HepG2 (cell line): ENCODE data around the gene AP4S1. TPM values are rescaled to one million over a fixed set of nuclear protein-coding genes. Genes with fewer than 3 reads are reported as not detected.
"Not testable (repeated sequence)": the region's sequence is repeated elsewhere in the genome, so short reads cannot be mapped to it uniquely, and the experiment has no call there.

Experiments used
- ATAC-seq: fragments of 200-7000 bp; cut with Tn5 transposase; 3 replicates; pipeline ENCODE4 v1.9.1; 2020; ENCODE audit warnings: mild to moderate bottlenecking, moderate library complexity
- BruUV-seq: library from RNA; stranded (reverse); fragments of 400-500 nt; replicated peaks from 2 replicates; lab custom pipeline; 2021; lab: Mats Ljungman, UMichigan
- CTCF ChIA-PET: fragments of 300-600 bp; formaldehyde crosslinking; extraction: SDS; loops from one replicate; lab custom pipeline; 2021; ENCODE audit warnings: low total read pairs, inconsistent platforms, low intra/inter-chr PET ratio; lab: Yijun Ruan, JAX
- POLR2A ChIA-PET: fragments of 350-600 bp; sonication (Branson Sonifier 250); formaldehyde crosslinking; loops from one replicate; lab custom pipeline; 2020; ENCODE audit warnings: antibody characterized with exemption, inconsistent platforms; lab: Yijun Ruan, JAX
- DNase-seq: peaks from one replicate; pipeline ENCODE4 v3.0.0-alpha.2; 2015; ENCODE audit warnings: low spot score
- FAIRE-seq: peaks from 3 replicates; lab custom pipeline; 2011; peaks lifted over from hg19 to GRCh38; lab: Jason Lieb, UNC
- H2AFZ ChIP-seq: one replicate; pipeline ENCODE4 v1.6.1; 2011; ENCODE audit warnings: low read length, inconsistent platforms
- H3K27ac ChIP-seq: fragments of 300-600 bp; 3 replicates; pipeline ENCODE4 v1.8.0; 2011; ENCODE audit warnings: mixed run types, mild to moderate bottlenecking, mixed read lengths, low read length, inconsistent platforms; ENCODE audit not compliant: insufficient read depth; ENCODE audit errors: extremely low read length
- H3K27me3 ChIP-seq, 2 experiments: fragments of 200-600 bp in 1 of 2; 2 replicates in 1 of 2; 3 replicates in 1 of 2; pipeline versions ENCODE4 v1.6.0 to v1.8.0; 2011; ENCODE audit warnings: low read length in 2 of 2, mild to moderate bottlenecking in 2 of 2, moderate library complexity in 2 of 2, inconsistent platforms in 1 of 2; ENCODE audit not compliant: insufficient read depth in 2 of 2, control insufficient read depth in 1 of 2
- H3K36me3 ChIP-seq, 2 experiments: fragments of 200-600 bp in 1 of 2; replicated peaks in 1 of 2; 2 replicates in 1 of 2; 3 replicates in 1 of 2; pipeline versions ENCODE4 v1.5.1 to v1.8.0; 2011; ENCODE audit warnings: low read length in 2 of 2, inconsistent platforms in 1 of 2; ENCODE audit not compliant: insufficient read depth in 2 of 2, control insufficient read depth in 1 of 2
- H3K4me1 ChIP-seq: 2 replicates; pipeline ENCODE4 v1.5.1; 2012; ENCODE audit warnings: low read length, inconsistent platforms; ENCODE audit not compliant: insufficient read depth
- H3K4me2 ChIP-seq: 2 replicates; pipeline ENCODE4 v1.6.0; 2011; ENCODE audit warnings: low read depth, low read length, inconsistent platforms
- H3K4me3 ChIP-seq, 3 experiments: fragments of 200-600 bp in 1 of 3; sonication (generic), shearing (Covaris generic) in 1 of 3; replicated peaks in 1 of 3; 2 replicates each; pipeline ENCODE4 v1.5.1; 2011 to 2016; ENCODE audit warnings: low read length in 3 of 3, inconsistent platforms in 2 of 3, low read depth in 2 of 3, mild to moderate bottlenecking in 2 of 3, control low read depth in 1 of 3, mixed read lengths in 1 of 3; ENCODE audit not compliant: insufficient read depth in 1 of 3
- H3K79me2 ChIP-seq: one replicate; pipeline ENCODE4 v1.6.1; 2011; ENCODE audit warnings: low read length, inconsistent platforms; ENCODE audit not compliant: insufficient read depth
- H3K9ac ChIP-seq: 2 replicates; pipeline ENCODE4 v1.6.0; 2011; ENCODE audit warnings: mild to moderate bottlenecking, low read depth, low read length, inconsistent platforms; ENCODE audit not compliant: insufficient read depth
- H3K9me3 ChIP-seq: 2 replicates; pipeline ENCODE4 v1.5.1; 2012; ENCODE audit warnings: mild to moderate bottlenecking, low read length
- H4K20me1 ChIP-seq: 2 replicates; pipeline ENCODE4 v1.6.0; 2011; ENCODE audit warnings: inconsistent platforms, mild to moderate bottlenecking, low read length, moderate library complexity; ENCODE audit not compliant: insufficient read depth
- ARID4A ChIP-seq: sonication (generic); formaldehyde crosslinking; IDR thresholded peaks from 2 replicates; pipeline ENCODE4 v1.5.0; 2020; ENCODE audit warnings: mild to moderate bottlenecking, missing genetic modification reagents, borderline replicate concordance
- FOXO4 ChIP-seq: sonication (generic); formaldehyde crosslinking; conservative IDR thresholded peaks from 2 replicates; pipeline ENCODE4 v1.8.1; 2023; ENCODE audit warnings: missing genetic modification reagents
- MTERF4 ChIP-seq: sonication (generic); formaldehyde crosslinking; IDR thresholded peaks from 2 replicates; pipeline ENCODE4 v1.8.0; 2023; ENCODE audit warnings: mild to moderate bottlenecking, missing genetic modification reagents
- NCOA1 ChIP-seq: sonication (generic); formaldehyde crosslinking; IDR thresholded peaks from 2 replicates; pipeline ENCODE4 v1.9.0; 2021; ENCODE audit warnings: missing genetic modification reagents
- POGZ ChIP-seq: sonication (generic); formaldehyde crosslinking; IDR thresholded peaks from 2 replicates; pipeline ENCODE4 v1.4.0; 2020; ENCODE audit warnings: mild to moderate bottlenecking, missing genetic modification reagents
- SAFB2 ChIP-seq: sonication (generic); formaldehyde crosslinking; IDR thresholded peaks from 2 replicates; pipeline ENCODE4 v1.5.1; 2020; ENCODE audit warnings: missing genetic modification reagents, low read depth, mild to moderate bottlenecking, borderline replicate concordance
- ZMYM4 ChIP-seq: sonication (generic); formaldehyde crosslinking; IDR thresholded peaks from 2 replicates; pipeline ENCODE4 v1.8.1; 2023; ENCODE audit warnings: mild to moderate bottlenecking, missing genetic modification reagents
- ZNF446 ChIP-seq: sonication (generic); formaldehyde crosslinking; IDR thresholded peaks from 2 replicates; pipeline ENCODE4 v1.5.0; 2020; ENCODE audit warnings: mild to moderate bottlenecking, missing genetic modification reagents
- ZNF501 ChIP-seq: sonication (generic); formaldehyde crosslinking; IDR thresholded peaks from 2 replicates; pipeline ENCODE4 v1.5.1; 2020; ENCODE audit warnings: mild to moderate bottlenecking, moderate library complexity, missing genetic modification reagents
- ZNF615 ChIP-seq: sonication (generic); formaldehyde crosslinking; IDR thresholded peaks from 2 replicates; pipeline ENCODE4 v1.5.0; 2020; ENCODE audit warnings: mild to moderate bottlenecking, missing genetic modification reagents, borderline replicate concordance
- ZNF709 ChIP-seq: sonication (generic); formaldehyde crosslinking; IDR thresholded peaks from 2 replicates; pipeline ENCODE4 v1.5.0; 2020; ENCODE audit warnings: mild to moderate bottlenecking, missing genetic modification reagents
- WGBS: methylation state at CpG from one replicate; pipeline ENCODE4 v1.1.6; 2017; ENCODE audit warnings: low lambda C conversion rate; 5-methylcytosine and 5-hydroxymethylcytosine counted together
- in situ Hi-C: cut with HindIII; loops from 2 replicates; pipeline ENCODE4 v1.10.0; 2017; ENCODE audit warnings: low pct_unique_long_range_greater_than_20kb; ENCODE audit not compliant: extremely low pct_ligation_motif_present
- intact Hi-C: fragments of 100-400 bp; cut with micrococcal nuclease; formaldehyde crosslinking; loops from one replicate; pipeline ENCODE4 v1.10.0; 2022; ENCODE audit not compliant: unreplicated experiment
- polyA plus RNA-seq, 8 experiments: library from polyadenylated mRNA; depleted of rRNA in 3 of 8; stranded (reverse) in 7 of 8; unstranded in 1 of 8; fragments of >200 nt; fragmentation: Illumina TruSeq in 4 of 8; extraction: Trizol in 4 of 8; gene quantifications; 2 replicates each; pipeline versions ENCODE4 v1.2.1 to v1.2.3, GENCODE V29; 2011 to 2016; ENCODE audit warnings: low read depth in 4 of 8, missing spikeins in 1 of 8, mixed read lengths in 1 of 8; ENCODE audit not compliant: insufficient read depth in 1 of 8
- total RNA-seq, 5 experiments: library from RNA; depleted of rRNA; stranded (reverse); fragments of >200 nt; fragmentation: Illumina TruSeq; extraction: Trizol; gene quantifications; 2 replicates each; pipeline ENCODE4 v1.2.3, GENCODE V29; 2016; ENCODE audit warnings: low read depth in 1 of 5

Gene AP4S1
- total and polyA plus RNA-seq, 2 of the 13 experiments (the other 11 are each of a cell fraction or from before 2014, with no cell fraction given): 3.9 to 21.1 TPM

- 99% methylated on average over 8 of the region's 8 CpGs for WGBS
- in situ Hi-C loops, intact Hi-C loops, H3K4me2 ChIP-seq, DNase-seq, BruUV-seq, H3K9ac ChIP-seq, H2AFZ ChIP-seq, ATAC-seq, H3K9me3 ChIP-seq, H3K27ac ChIP-seq, CTCF ChIA-PET, H3K79me2 ChIP-seq, H3K4me3 ChIP-seq, FAIRE-seq, H4K20me1 ChIP-seq, H3K27me3 ChIP-seq: not testable (repeated sequence)
- POLR2A ChIA-PET: interaction anchor here (1.9 kb wide), 1 partner anchor 70 kb away, joined by 7 read pairs; the partner anchor contains the start of gene STRN3
- Histone ChIP-seq H3K4me1 (peaks cover 28% of the 10 kb centered on the region), H3K36me3 (peaks cover 16 to 21% of the 10 kb centered on the region in 2 experiments)
- 0 out of 2 replicates have a peak, but pooled peaks have one; percentile 16 for TF ChIP-seq SAFB2
- 0 out of 2 replicates have a peak, but pooled peaks have one; percentile 6 for TF ChIP-seq ZMYM4 (CRISPR knock-in tag)
- 0 out of 2 replicates have a peak, but pooled peaks have one; percentile 48 for TF ChIP-seq NCOA1 (CRISPR knock-in tag)
- TF ChIP-seq ZNF501 (CRISPR knock-in tag): peak; percentile 25; the same call in 1 of the 2 replicates
- peak; percentile 59; the same call in 1 of the 2 replicates for TF ChIP-seq ZNF709
- TF ChIP-seq ARID4A (CRISPR knock-in tag): 0 out of 2 replicates have a peak, but pooled peaks have one; percentile 18
- TF ChIP-seq ZNF615 (CRISPR knock-in tag): 0 out of 2 replicates have a peak, but pooled peaks have one; percentile 56
- 0 out of 2 replicates have a peak, but pooled peaks have one; percentile 72 for TF ChIP-seq FOXO4
- TF ChIP-seq MTERF4: 0 out of 2 replicates have a peak, but pooled peaks have one; percentile 42
- TF ChIP-seq POGZ (CRISPR knock-in tag): 0 out of 2 replicates have a peak, but pooled peaks have one; percentile 5
- TF ChIP-seq ZNF446: peak; percentile 45; the same call in 1 of the 2 replicates
Measured at GRCh38 chr14:31095817-31096216, 70.4 kb downstream of the AP4S1 start.
